ENCODE results near the gene ADAMTS10.
A peak's percentile ranks its signal among the peaks of the same experiment; 100 is the strongest.

GRCh38 chr19:8593931-8594330, 16.6 kb downstream of the ADAMTS10 start:
- TF ChIP-seq EZH2 (IDR thresholded peaks at IDR 0.05; ENCODE audit: low read depth, low read length, severe bottlenecking): no peak
- no peak for TF ChIP-seq BACH1 (IDR thresholded peaks at IDR 0.05; ENCODE audit: low read length)
- TF ChIP-seq EP300 (IDR thresholded peaks at IDR 0.05; ENCODE audit: borderline replicate concordance in 1 of 2, low read depth in 2 of 2, low read length in 2 of 2): no peak
- TF ChIP-seq RAD21 (IDR thresholded peaks at IDR 0.05 in 1 of 2, conservative IDR thresholded peaks at IDR 0.05 in 1 of 2; ENCODE audit: low read depth in 2 of 2, low read length in 2 of 2): peak in 1 of 2 experiments; percentile 23; a peak in 1 of 4 replicates
- no peak for TF ChIP-seq GABPA (IDR thresholded peaks at IDR 0.05; ENCODE audit: borderline replicate concordance, insufficient read depth, low read length)
- no peak for TF ChIP-seq EGR1 (IDR thresholded peaks at IDR 0.05; ENCODE audit: borderline replicate concordance, low read depth, low read length)
- TF ChIP-seq, protein P1, sequence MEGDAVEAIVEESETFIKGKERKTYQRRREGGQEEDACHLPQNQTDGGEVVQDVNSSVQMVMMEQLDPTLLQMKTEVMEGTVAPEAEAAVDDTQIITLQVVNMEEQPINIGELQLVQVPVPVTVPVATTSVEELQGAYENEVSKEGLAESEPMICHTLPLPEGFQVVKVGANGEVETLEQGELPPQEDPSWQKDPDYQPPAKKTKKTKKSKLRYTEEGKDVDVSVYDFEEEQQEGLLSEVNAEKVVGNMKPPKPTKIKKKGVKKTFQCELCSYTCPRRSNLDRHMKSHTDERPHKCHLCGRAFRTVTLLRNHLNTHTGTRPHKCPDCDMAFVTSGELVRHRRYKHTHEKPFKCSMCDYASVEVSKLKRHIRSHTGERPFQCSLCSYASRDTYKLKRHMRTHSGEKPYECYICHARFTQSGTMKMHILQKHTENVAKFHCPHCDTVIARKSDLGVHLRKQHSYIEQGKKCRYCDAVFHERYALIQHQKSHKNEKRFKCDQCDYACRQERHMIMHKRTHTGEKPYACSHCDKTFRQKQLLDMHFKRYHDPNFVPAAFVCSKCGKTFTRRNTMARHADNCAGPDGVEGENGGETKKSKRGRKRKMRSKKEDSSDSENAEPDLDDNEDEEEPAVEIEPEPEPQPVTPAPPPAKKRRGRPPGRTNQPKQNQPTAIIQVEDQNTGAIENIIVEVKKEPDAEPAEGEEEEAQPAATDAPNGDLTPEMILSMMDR (IDR thresholded peaks at IDR 0.05; ENCODE audit: control extremely low read depth in 1 of 3, insufficient read depth in 1 of 3, low read depth in 1 of 3, low read length in 3 of 3): peak in 2 of 3 experiments; percentile 32 to 50; a peak in 2 of 4 replicates
- TF ChIP-seq HDAC6 (IDR thresholded peaks at IDR 0.05; ENCODE audit: low read depth, low read length): no peak
- no peak for TF ChIP-seq KDM5A (IDR thresholded peaks at IDR 0.05; ENCODE audit: low read length)
- no peak for TF ChIP-seq MAX (IDR thresholded peaks at IDR 0.05)
- no peak for TF ChIP-seq BRCA1 (IDR thresholded peaks at IDR 0.05; ENCODE audit: low read depth, low read length)
